Measurements from ENCODE around the gene GLUD1. TPM values are rescaled to one million over a fixed set of nuclear protein-coding genes. Genes with fewer than 3 reads are reported as not detected.

The GLUD1 gene
- total RNA-seq, 1 experiment from 2014 or later = 114 TPM

Small RNAs within 50 kb of the gene (small RNA-seq; reads per million reads assigned to genes)
- not detected for gene AL136982.5
- gene FAM25A = not detected
- gene RNU6-529P = not detected

Other genes starting within 250 kb of the GLUD1 start
- 23.4 and 26.6 TPM in 2 replicates for gene MMRN2, start 137.2 kb downstream of the GLUD1 start, total RNA-seq (2014; rRNA removed; shearing (Covaris generic))
- 647 and 699 TPM in 2 replicates for gene SNCG, start 136.2 kb downstream of the GLUD1 start, total RNA-seq (2014; rRNA removed; shearing (Covaris generic))
- 1.6 and 3.1 TPM in 2 replicates for gene ADIRF, start 126.4 kb downstream of the GLUD1 start, total RNA-seq (2014; rRNA removed; shearing (Covaris generic))
- 0.76 TPM in 1 of 2 replicates, not detected in the other for gene FAM25A, start 74.5 kb downstream of the GLUD1 start, total RNA-seq (2014; rRNA removed; shearing (Covaris generic))
- 18.1 and 18.6 TPM in 2 replicates for gene SHLD2, start 363 bp upstream of the GLUD1 start, total RNA-seq (2014; rRNA removed; shearing (Covaris generic))
- 0.21 TPM in 1 of 2 replicates, not detected in the other for gene NUTM2A, start 130.6 kb upstream of the GLUD1 start, total RNA-seq (2014; rRNA removed; shearing (Covaris generic))

Measured in HT-29 (cell line).